NCI-H526 (cell line): Measurements from ENCODE around the gene BAZ1B.
A peak's percentile ranks its signal among the peaks of the same experiment; 100 is the strongest.
"Not testable (repeated sequence)": the region's sequence is repeated elsewhere in the genome, so short reads cannot be mapped to it uniquely, and the experiment has no call there.

Experiments used
- DNase-seq, 2 experiments: peaks; one replicate each; lab custom pipeline; 2025; lab: John Stamatoyannopoulos, UW

Gene BAZ1B

DNA sequence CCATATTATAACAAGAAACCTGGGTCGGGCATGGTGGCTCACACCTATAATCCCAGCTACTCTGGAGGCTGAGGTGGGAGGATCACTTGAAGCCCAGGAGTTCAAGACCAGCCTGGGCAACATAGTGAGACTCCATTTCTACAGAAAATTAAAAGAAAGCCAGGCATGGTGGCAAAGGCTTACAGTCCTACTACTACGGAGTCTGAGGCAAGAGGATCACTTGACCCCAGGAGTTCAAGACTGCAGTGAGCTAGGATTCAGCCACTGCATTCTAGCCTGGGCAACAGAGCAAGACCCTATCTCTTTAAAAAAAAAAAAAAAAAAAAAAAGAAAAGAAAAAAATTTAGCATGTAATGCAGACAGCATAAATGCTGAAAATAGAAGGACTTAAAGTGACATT is 16.4 kb upstream of the BAZ1B start:
- not testable (repeated sequence) for DNase-seq

DNA sequence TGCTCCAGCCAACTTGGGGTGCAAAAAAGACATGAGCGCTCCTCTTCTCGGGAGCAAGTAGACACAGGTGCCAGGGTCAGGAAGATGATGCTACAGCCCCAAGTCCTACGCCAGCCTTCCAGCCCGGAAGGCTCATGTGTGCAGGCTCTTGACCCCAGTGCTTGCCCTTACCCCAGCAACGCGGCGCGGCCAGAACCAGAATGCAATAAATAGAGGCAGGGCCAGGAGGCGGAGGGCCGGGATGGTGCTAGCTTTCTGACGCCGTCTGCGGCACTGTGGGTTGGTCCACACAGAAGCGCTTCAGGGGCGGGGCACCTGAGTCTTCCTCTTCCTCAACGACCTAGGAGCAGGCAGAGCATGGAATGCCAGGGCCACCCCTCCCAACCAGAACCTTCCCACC is 15.0 kb upstream of the BAZ1B start:
- no peak for DNase-seq

GRCh38 chr7:73536479-73536878 is 14.4 kb upstream of the BAZ1B start:
- DNase-seq, result no peak

- DNase-seq, result not testable (repeated sequence)
These were observed 13.8 kb upstream of the BAZ1B start for GRCh38 chr7:73535918-73536317.

DNA sequence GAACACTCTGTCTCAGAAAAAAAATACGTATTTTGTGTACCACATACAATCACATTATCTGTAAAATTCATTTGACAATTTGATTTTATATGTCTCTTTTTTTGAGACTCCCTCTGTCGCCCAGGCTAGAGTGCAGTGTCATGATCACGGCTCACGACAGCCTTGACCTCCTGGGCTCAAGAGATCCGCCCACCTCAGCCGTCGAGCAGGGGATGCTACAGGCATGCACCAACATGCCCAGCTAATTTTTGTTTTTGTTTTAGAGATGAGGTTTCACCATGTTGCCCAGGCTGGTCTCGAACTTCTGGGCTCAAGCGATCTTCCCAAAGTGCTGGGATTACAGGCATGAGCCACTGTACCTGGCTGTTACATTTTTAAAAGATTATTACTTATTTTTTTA is 11.6 kb upstream of the BAZ1B start:
- no peak for DNase-seq

DNA sequence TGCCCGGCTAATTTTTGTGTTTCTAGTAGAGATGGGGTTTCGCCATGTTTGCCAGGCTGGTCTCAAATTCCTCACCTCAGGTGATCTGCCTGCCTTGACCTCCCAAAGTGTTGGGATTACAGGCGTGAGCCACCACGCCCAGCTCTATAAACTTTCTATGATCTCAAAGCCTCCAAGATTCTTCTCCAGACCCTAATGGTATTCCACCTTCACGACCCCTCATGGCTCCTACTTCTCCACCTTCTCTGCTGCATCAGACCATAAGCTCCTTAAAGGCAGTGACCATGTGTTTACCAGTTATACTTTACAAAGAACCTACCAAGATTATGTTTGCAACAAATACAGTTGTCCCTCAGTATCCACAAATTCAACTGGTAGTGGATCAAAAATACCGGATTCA is 10.1 kb upstream of the BAZ1B start:
- DNase-seq, result no peak

DNA sequence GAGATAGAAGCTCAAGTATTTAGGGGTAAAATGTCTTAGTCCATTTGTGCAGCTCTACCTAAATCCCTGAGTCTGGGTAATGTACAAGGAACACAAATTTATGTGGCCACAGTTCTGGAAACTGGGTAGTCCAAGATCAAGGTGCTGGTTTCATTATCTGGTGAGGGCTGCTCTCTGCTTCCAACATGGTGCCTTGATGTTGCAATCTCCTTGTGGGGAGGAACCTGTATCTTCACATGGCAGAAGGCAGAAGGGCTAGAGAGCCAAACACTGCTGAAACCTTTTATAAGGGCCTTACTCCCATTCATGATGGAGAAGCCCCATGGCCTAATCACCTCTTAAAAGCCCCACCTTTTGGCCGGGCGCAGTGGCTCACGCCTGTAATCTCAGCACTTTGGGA is 8.7 kb upstream of the BAZ1B start:
- DNase-seq, result no peak

GRCh38 chr7:73526896-73527821 is 5.1 kb upstream of the BAZ1B start:
- DNase-seq, result peak in 1 of 2 experiments; percentile 22

- DNase-seq, result not testable (repeated sequence)
These were observed 4.0 kb upstream of the BAZ1B start for GRCh38 chr7:73526158-73526494.

GRCh38 chr7:73521636-73522104 is 423 bp downstream of the BAZ1B start:
- peak; percentile 67 to 83 for DNase-seq

- no peak for DNase-seq
These were observed 1.1 kb downstream of the BAZ1B start for GRCh38 chr7:73520673-73521635.

DNA sequence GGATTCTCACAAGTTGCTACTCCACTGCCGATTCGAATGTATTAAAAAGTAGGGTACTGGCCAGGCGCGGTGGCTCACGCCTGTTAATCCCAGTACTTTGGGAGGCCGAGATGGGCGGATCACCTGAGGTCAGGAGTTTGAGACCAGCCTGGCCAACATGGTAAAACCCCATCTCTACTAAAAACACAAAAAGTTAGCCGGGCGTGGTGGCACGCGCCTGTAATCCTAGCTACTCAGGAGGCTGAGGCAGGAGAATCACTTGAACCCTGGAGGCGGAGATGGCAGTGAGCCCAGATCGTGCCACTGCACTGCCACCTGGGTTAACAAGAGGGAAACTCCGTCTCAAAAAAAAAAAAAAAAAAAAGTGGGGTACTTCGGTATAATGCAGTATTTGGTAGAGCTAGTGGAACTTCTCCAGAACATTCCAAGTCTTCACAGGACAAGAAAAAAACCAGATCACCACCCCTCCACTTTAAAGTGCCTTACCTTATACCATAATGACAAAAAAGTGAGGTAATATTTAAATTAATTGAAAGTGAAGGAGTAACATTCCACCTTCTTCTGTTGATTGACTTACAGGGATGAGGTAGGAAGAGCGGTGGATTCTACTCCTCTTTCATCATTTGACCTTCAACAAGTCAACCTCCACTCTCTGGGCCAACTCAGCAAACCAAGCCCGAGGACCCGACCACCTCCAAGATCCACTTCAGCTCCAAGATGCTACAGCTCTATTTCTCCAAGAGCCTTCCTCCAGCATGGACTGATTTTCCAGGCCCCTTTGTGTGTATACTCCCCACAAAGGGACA is 2.0 kb downstream of the BAZ1B start:
- DNase-seq, result peak in 1 of 2 experiments; percentile 19

- no peak for DNase-seq
These were observed 3.6 kb downstream of the BAZ1B start for GRCh38 chr7:73518470-73518869.

GRCh38 chr7:73517241-73517995 is 4.7 kb downstream of the BAZ1B start:
- no peak for DNase-seq

GRCh38 chr7:73515178-73515577 is 6.9 kb downstream of the BAZ1B start:
- DNase-seq, result peak in 1 of 2 experiments; percentile 14

GRCh38 chr7:73512018-73512780 is 9.9 kb downstream of the BAZ1B start:
- no peak for DNase-seq

- DNase-seq, result no peak
These were observed 12.6 kb downstream of the BAZ1B start for GRCh38 chr7:73509463-73509862.

GRCh38 chr7:73507556-73507955 is 14.5 kb downstream of the BAZ1B start:
- no peak for DNase-seq

DNA sequence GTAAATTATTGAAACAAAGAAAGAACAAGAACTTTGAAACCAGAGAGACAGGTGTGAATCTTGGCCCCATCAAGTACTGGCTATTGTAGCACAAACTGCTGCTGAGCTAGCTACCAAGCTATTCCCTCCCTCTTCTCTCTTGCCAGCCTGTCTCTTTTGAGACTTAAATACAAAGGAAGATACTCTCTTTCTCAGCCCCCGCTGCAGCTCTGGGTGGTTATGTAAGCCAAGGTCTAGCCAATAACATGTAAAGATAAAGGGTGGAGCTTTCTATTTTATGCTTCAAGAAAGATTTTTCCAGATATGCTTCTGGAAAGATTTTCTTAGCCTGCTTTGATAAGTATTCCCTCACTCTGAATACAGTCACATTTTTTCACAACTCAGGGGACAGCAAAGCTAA is 17.2 kb downstream of the BAZ1B start:
- DNase-seq, result no peak

GRCh38 chr7:73504017-73504416 is 18.1 kb downstream of the BAZ1B start:
- DNase-seq, result no peak
